Tracheal epithelial cell (primary cell): ENCODE measurements around the gene NFASC. TPM values are rescaled to one million over a fixed set of nuclear protein-coding genes. Genes with fewer than 3 reads are reported as not detected.

Experiments
- total RNA-seq: library from RNA; depleted of rRNA; stranded (reverse); fragments of >200 nt; gene quantifications from 2 replicates; pipeline ENCODE4 v1.2.1, GENCODE V29; 2014

Gene NFASC
- total RNA-seq, result 0.85 and 0.96 TPM in 2 replicates

GRCh38 chr1:204870160-204870912, at the start of gene NFASC:
NFASC (plus strand) TSS chr1:204870862; CDS start chr1:204944316, 73,454 bp downstream.

GRCh38 chr1:205042911-205043806, 172.5 kb downstream of the NFASC start, which contains the start of gene CNTN2:
CNTN2 (plus strand) TSS chr1:205043212; CDS start chr1:205053186, 9,974 bp downstream.

Other genes with a start within 250 kb of the NFASC start
- not detected in 2 replicates for gene LRRN2, start 185.1 kb upstream of the NFASC start, total RNA-seq
- under 0.01 TPM in 1 of 2 replicates, not detected in the other for gene CNTN2, start 172.3 kb downstream of the NFASC start, total RNA-seq
- 0.96 and 2.3 TPM in 2 replicates for gene TMEM81, start 213.6 kb downstream of the NFASC start, total RNA-seq